ENCODE measurements around the gene ACACA. TPM values are rescaled to one million over a fixed set of nuclear protein-coding genes. Genes with fewer than 3 reads are reported as not detected.

Gene ACACA
- total and polyA plus RNA-seq, 5 experiments from 2014 or later, result 5.7 to 15.2 (median 9.0) TPM

DNA sequence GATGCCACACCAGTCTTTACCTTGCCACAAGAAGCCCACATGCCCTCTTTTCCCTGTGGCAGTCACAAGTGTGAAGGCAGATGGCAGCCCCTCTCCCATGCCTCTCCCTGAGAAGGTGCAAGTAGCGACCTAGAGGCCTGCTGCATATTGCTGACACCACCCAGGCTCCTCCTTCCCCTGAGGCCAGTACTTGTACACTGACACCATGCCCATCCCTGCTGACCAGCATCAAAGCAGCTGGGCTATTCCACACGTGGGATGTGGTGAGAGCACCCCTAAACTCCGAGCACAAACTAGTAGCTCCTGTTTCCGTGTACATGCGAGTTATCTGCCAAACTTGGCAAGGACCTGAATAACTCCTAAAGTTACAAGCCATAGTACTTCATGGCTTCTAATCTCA lies 308.5 kb downstream of the ACACA start:
- POLR2A ChIA-PET, result no interaction called here
- Mint-ChIP-seq H3K27me3 (no peaks in the 10 kb centered on the region), H3K4me3 (no peak overlapping the region), H3K36me3 (peaks cover 5 to 77% (median 32%) of the 10 kb centered on the region in 3 donors), H3K27ac (peak overlapping the region in 1 of 10 donors; percentile 52), H3K4me1 (peaks cover 3 to 13% (median 10%) of the 10 kb centered on the region in 4 donors), H3K9me3 (no peaks in the 10 kb centered on the region)
- ATAC-seq (no peak), DNase-seq (no peak)

DNA sequence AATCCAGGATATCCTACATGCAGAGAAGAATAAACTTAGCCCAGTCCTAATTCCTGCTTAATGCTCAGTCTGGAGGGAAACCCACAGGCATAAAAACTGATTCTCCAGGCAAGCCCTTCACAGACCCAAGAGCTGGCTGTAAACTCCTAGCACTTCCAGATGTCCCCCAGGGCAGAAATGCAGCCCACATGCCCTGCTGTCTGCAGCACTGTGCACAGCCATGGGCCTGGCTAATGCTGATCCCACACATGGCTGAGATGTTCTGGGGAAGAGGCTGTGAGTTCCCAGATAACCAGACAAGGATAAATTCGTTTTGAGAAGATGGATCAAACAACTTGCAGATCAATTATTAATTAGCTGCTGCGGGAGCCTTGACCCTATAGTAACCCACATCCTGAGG lies 309.5 kb downstream of the ACACA start:
- Mint-ChIP-seq H3K4me3 (no peak overlapping the region), H3K27me3 (no peaks in the 10 kb centered on the region), H3K9me3 (no peaks in the 10 kb centered on the region), H3K27ac (no peak overlapping the region), H3K36me3 (peaks cover 5 to 73% (median 33%) of the 10 kb centered on the region in 3 donors), H3K4me1 (peaks cover 7 to 13% (median 10%) of the 10 kb centered on the region in 4 donors)
- ATAC-seq (no peak), DNase-seq (no peak)
- POLR2A ChIA-PET, result interaction anchor here (0.6 kb wide), 1 partner anchor 533 kb away, joined by 4 read pairs; no protein-coding TSS in a partner anchor

DNA sequence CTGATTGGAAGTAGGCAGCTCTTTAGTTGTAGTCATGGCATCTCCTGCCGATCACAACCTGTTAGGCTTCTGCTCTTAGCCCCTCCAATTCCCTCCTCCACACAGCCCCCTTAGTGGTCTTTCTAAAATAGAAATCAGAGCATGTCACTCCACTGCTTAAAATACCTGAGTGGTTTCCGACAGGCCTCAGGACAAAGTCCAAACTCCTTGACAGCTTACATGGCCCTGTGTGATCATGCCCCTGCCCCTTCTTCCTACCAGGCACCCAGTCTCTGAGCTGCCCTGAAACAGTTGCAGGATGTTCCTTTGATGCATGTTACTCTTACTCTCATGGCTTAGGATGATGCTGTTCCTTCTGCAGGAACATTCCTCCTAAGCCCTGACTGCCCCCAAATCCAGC lies 310.6 kb downstream of the ACACA start:
- no peak for DNase-seq
- no peaks in the 10 kb centered on the region for H3K27me3 Mint-ChIP-seq

DNA sequence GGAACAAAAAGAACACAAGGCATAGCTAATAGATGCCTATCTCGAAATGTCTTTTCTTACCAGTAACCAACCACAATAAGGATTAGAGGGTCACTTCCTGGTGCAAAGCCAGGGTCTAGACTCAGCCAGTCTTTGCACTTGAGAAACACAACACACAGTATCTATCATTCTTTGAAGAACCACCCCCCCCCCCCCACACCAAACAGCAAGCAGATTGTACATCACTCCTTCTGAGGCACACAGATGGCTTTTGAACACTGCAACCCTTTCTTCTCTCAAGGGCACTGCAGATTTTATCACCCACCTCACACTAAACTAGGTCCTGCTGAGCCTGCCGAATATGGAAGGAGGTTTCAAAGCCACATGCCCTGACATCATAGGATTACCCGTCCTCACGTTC lies 312.2 kb downstream of the ACACA start:
- Mint-ChIP-seq H3K27me3 (no peaks in the 10 kb centered on the region), H3K9me3 (no peaks in the 10 kb centered on the region), H3K4me3 (no peak overlapping the region), H3K4me1 (peaks cover 19 to 32% (median 27%) of the 10 kb centered on the region in 4 donors), H3K27ac (peak overlapping the region in 5 of 10 donors; percentile 27 to 83 (median 71)), H3K36me3 (peaks cover 5 to 55% (median 26%) of the 10 kb centered on the region in 3 donors)
- DNase-seq (no peak), ATAC-seq (no peak)
- POLR2A ChIA-PET, result no interaction called here

More for the DNA sequence above, 310.6 kb downstream of the ACACA start:
- Mint-ChIP-seq H3K36me3 (peaks cover 5 to 70% (median 28%) of the 10 kb centered on the region in 3 donors), H3K4me1 (peaks cover 7 to 15% (median 12%) of the 10 kb centered on the region in 4 donors), H3K27ac (peak overlapping the region in 3 of 10 donors; percentile 28 to 52 (median 28)), H3K4me3 (no peak overlapping the region), H3K9me3 (no peaks in the 10 kb centered on the region)
- ATAC-seq, result no peak
- POLR2A ChIA-PET, result no interaction called here

DNA sequence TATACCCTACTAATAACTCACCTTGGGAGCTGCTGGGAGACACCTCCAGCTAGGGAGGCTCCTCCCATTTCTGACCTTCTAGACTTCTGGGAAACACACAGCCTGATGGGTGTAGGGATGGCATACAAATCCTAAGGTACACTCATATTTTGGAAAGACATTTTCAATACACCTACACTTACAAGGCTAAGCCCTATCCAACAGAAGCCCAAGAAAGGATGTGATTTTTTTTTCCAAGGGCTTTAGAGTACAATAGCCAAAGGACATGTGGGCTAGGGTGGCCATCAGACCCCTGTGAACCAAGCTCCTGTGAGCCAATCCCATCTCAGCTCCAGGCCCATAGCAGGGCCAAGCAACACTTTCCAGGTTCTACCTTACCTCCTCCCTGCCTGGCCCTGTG lies 313.9 kb downstream of the ACACA start:
- ATAC-seq (no peak), DNase-seq (no peak)
- Mint-ChIP-seq H3K9me3 (no peaks in the 10 kb centered on the region), H3K27ac (peak overlapping the region in 6 of 10 donors; percentile 5 to 95 (median 49)), H3K4me3 (no peak overlapping the region), H3K27me3 (no peaks in the 10 kb centered on the region), H3K36me3 (peaks cover 5 to 42% (median 25%) of the 10 kb centered on the region in 3 donors), H3K4me1 (peaks cover 24 to 49% (median 43%) of the 10 kb centered on the region in 4 donors)
- POLR2A ChIA-PET, result no interaction called here

DNA sequence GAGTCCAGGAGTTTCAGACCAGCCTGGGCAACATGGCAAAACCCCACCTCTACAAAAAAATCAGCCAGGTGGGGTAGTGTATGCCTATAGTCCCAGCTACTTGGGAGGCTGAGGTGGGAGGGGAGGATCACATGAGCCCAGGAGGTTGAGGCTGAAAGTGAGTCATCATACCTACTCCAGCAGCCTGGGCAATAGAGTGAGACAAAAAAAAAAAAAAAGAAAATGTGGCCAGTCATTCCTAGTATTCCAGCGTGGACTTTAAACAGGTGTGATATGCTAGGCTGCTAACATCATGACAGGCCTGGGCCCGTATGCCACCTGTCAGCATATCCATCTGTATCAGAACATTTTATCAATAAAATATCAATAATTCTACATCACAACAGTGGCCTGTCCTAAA lies 314.6 kb downstream of the ACACA start:
- POLR2A ChIA-PET, result no interaction called here
- peak overlapping the region in 4 of 10 donors; percentile 33 to 95 (median 62) for H3K27ac Mint-ChIP-seq

DNA sequence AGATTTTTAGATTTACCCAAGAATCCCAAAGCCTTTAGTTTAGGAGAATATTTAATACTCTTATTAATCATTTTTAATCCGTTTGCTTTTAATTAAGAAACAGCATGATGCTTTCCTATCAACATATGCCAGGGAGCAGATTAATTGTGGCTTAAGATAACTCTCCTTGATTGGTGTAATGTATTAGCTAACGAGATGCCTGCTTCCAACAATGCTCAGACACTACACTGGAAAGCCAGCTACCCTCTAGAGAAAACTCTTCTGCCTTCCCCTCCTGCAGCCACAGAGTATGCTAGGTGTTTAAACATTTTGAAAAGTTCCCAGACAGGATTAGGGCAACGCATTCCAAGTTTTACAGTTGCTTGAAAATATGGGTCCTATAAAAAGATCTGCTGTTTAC lies 315.7 kb downstream of the ACACA start:
- H3K9me3 Mint-ChIP-seq, result no peaks in the 10 kb centered on the region

More for the DNA sequence above, 314.6 kb downstream of the ACACA start:
- DNase-seq (no peak), ATAC-seq (no peak)
- Mint-ChIP-seq H3K27me3 (no peaks in the 10 kb centered on the region), H3K9me3 (no peaks in the 10 kb centered on the region), H3K4me1 (peaks cover 26 to 52% (median 46%) of the 10 kb centered on the region in 4 donors), H3K4me3 (no peak overlapping the region), H3K36me3 (peaks cover 5 to 44% (median 26%) of the 10 kb centered on the region in 3 donors)

DNA sequence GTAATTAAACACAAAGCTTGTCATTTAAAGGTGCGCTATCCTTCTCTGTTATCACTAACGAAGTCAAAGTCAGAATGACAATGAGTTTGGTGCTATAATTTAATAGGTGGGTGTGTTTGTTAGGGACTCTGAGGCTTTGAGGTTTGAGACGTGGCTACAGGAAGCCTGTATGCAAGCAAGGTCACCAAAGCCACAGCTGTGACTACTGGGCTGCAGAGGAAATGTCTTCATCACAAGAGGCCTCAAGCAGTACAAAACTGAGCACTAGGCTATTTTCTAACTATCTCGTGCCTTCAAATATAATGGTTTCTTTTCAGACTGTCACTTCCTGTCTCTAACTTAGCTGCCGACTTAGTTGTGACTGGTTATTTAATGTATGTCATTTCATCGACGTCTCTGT lies 316.7 kb downstream of the ACACA start:
- peak in 7 of 10 donors; percentile 31 to 67 (median 64) for DNase-seq
- no peaks in the 10 kb centered on the region for H3K27me3 Mint-ChIP-seq
- peaks cover 0 to 44% (median 29%) of the 10 kb centered on the region in 3 donors for H3K36me3 Mint-ChIP-seq
- POLR2A ChIA-PET, result interaction anchor here (1.0 kb wide), 1 partner anchor 488 kb away, joined by 4 read pairs; no protein-coding TSS in a partner anchor
- peak overlapping the region; percentile 90 to 95 (median 93) for H3K27ac Mint-ChIP-seq
- no peaks in the 10 kb centered on the region for H3K9me3 Mint-ChIP-seq
- peak; percentile 92 to 94 for ATAC-seq
- peaks cover 23 to 50% (median 47%) of the 10 kb centered on the region in 4 donors for H3K4me1 Mint-ChIP-seq
- peak overlapping the region; percentile 47 to 78 (median 71) for H3K4me3 Mint-ChIP-seq

More for the DNA sequence above, 315.7 kb downstream of the ACACA start:
- POLR2A ChIA-PET, result interaction anchor here (0.6 to 1.0 kb wide), 3 partner anchors 113 to 1658 kb away, joined by 3 to 4 read pairs (median 3); no protein-coding TSS in a partner anchor
- DNase-seq (no peak), ATAC-seq (no peak)
- H3K27ac Mint-ChIP-seq, result peak overlapping the region; percentile 90 to 95 (median 93)
- peaks cover 0 to 43% (median 25%) of the 10 kb centered on the region in 3 donors for H3K36me3 Mint-ChIP-seq
- peak overlapping the region in 4 of 10 donors; percentile 16 to 72 (median 56) for H3K4me3 Mint-ChIP-seq
- H3K27me3 Mint-ChIP-seq, result no peaks in the 10 kb centered on the region
- H3K4me1 Mint-ChIP-seq, result peaks cover 23 to 52% (median 46%) of the 10 kb centered on the region in 4 donors

DNA sequence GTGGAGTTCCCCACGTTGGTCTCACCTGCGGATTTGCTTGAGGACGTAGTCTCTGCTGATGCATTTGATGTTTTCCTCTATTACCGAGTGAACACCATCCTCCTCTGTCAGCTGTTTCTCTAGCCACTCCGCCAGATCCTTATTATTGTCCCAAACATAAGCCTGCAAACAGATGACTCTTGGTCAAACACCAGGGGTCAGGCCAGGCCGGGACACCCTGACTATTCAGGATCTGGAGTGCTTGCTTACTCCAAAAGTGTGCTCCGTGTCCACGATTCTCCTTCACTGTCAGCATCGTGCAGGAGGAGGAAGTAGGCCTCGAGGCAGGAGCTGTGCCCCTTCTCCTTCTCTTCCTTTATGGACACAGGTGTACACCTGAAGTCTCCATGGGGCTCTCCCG lies 317.7 kb downstream of the ACACA start:
- DNase-seq (no peak), ATAC-seq (no peak)
- no peaks in the 10 kb centered on the region for H3K9me3 Mint-ChIP-seq
- H3K27ac Mint-ChIP-seq, result peak overlapping the region in 9 of 10 donors; percentile 90 to 95 (median 93)
- H3K4me1 Mint-ChIP-seq, result peaks cover 19 to 46% (median 39%) of the 10 kb centered on the region in 4 donors
- peaks cover 0 to 42% (median 30%) of the 10 kb centered on the region in 3 donors for H3K36me3 Mint-ChIP-seq
- POLR2A ChIA-PET, result no interaction called here
- peak overlapping the region in 8 of 10 donors; percentile 7 to 78 (median 62) for H3K4me3 Mint-ChIP-seq
- H3K27me3 Mint-ChIP-seq, result no peaks in the 10 kb centered on the region

DNA sequence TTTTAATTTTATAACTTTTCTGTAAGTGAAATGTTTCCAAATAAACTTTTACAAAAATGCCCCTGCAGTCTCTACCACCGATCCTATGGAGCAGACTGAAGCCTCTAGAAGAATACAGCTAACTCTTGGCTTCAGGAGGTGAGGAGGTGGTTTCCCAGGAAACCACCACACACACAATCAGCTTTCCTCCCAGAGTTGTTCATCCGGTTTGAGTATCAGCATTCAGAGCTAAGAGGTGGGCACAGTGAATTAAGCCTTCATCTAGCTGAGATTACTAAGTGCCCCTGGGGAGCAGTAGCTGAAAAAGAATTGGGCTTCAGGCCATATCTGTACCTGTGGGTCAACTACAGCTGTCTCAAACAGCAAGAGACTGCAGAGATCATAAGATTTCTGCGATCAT lies 318.2 kb downstream of the ACACA start:
- peaks cover 19 to 46% (median 39%) of the 10 kb centered on the region in 4 donors for H3K4me1 Mint-ChIP-seq
- ATAC-seq (peak; percentile 27 to 46), DNase-seq (peak in 2 of 10 donors; percentile 4 to 21)
- no peaks in the 10 kb centered on the region for H3K27me3 Mint-ChIP-seq
- H3K9me3 Mint-ChIP-seq, result no peaks in the 10 kb centered on the region
- POLR2A ChIA-PET, result no interaction called here
- peak overlapping the region in 4 of 10 donors; percentile 36 to 78 (median 71) for H3K4me3 Mint-ChIP-seq
- H3K36me3 Mint-ChIP-seq, result peaks cover 0 to 39% (median 30%) of the 10 kb centered on the region in 3 donors
- peak overlapping the region in 8 of 10 donors; percentile 5 to 95 (median 86) for H3K27ac Mint-ChIP-seq

DNA sequence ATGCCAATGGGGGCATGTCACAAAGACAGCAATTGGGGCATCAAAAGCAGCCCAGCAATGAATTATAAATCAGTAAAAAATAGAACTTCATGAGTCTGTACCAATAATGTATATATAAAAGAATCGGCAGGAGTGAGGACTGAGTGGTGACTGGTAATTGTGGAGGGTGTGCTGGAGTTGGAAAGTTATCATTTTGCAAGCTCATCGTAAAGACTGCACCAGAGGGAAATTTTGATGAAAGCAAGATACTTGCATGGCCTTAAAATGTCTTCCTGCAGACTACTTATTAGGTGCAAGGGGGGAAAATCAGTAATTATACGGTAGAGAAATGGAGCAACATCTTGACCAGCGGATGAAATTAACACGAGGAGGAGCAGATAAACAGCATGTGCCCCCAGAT lies 319.0 kb downstream of the ACACA start:
- peaks cover 21 to 46% (median 39%) of the 10 kb centered on the region in 4 donors for H3K4me1 Mint-ChIP-seq
- no peak for ATAC-seq
- no peaks in the 10 kb centered on the region for H3K27me3 Mint-ChIP-seq
- no peak for DNase-seq
- peaks cover 0 to 35% (median 24%) of the 10 kb centered on the region in 3 donors for H3K36me3 Mint-ChIP-seq
- H3K4me3 Mint-ChIP-seq, result peak overlapping the region in 1 of 10 donors; percentile 72
- POLR2A ChIA-PET, result no interaction called here
- no peaks in the 10 kb centered on the region for H3K9me3 Mint-ChIP-seq
- peak overlapping the region in 8 of 10 donors; percentile 4 to 83 (median 36) for H3K27ac Mint-ChIP-seq

DNA sequence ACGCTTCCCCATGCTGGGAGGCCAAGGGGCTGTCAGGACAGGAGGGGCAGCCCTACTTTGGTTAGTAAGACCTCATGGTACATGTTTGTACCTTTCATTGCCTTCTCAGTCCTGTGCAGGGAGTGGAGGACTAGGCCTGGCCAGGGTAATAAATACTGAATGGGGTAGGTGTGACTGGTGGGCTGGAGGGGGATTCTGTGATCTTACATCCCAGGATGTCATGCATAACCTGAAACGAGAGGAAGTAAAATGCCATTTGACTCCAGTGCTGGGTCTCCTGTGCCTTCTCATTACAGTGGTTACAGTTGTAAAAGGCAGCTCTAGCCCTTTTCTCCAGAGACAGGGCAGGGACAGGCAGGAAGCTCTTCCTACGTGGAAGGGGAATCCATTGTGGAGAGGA lies 319.7 kb downstream of the ACACA start:
- ATAC-seq, result no peak
- Mint-ChIP-seq H3K27ac (peak overlapping the region in 2 of 10 donors; percentile 49 to 52), H3K4me3 (no peak overlapping the region)

DNA sequence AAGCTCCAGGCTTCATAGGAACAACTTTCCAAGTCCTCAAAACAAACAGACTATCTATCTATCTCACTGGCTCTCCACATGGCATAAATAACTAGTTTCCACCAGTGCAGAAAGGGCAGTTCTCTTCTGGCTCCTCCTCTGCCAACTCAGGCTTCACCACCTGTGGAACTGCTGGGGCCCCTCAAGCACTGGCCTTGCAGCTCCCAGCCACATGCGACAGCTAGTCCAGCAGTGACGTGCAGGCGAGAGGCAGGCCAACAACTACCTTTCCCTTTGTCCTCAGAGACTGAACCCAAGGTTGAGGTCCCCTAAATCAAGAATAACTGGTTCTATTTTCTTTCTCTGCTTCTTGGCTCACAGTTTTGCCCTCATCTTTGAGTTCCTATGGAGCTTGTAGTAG lies 320.3 kb downstream of the ACACA start:
- Mint-ChIP-seq H3K27me3 (no peaks in the 10 kb centered on the region), H3K4me3 (no peak overlapping the region), H3K27ac (peak overlapping the region in 2 of 10 donors; percentile 28 to 51), H3K36me3 (peaks cover 0 to 35% (median 24%) of the 10 kb centered on the region in 3 donors), H3K4me1 (peaks cover 21 to 45% (median 40%) of the 10 kb centered on the region in 4 donors), H3K9me3 (peaks cover 0 to 4% (median 0%) of the 10 kb centered on the region in 9 donors)
- ATAC-seq, result no peak
- POLR2A ChIA-PET, result no interaction called here
- DNase-seq, result no peak

More for the DNA sequence above, 319.7 kb downstream of the ACACA start:
- no peak for DNase-seq
- Mint-ChIP-seq H3K4me1 (peaks cover 21 to 43% (median 39%) of the 10 kb centered on the region in 4 donors), H3K27me3 (no peaks in the 10 kb centered on the region), H3K9me3 (no peaks in the 10 kb centered on the region), H3K36me3 (peaks cover 0 to 35% (median 24%) of the 10 kb centered on the region in 3 donors)
- POLR2A ChIA-PET, result no interaction called here

Data from naive thymus-derived CD8-positive, alpha-beta T cell (primary cell).